BJ (cell line): ENCODE data around the gene DHCR24. TPM values are rescaled to one million over a fixed set of nuclear protein-coding genes. Genes with fewer than 3 reads are reported as not detected.
"Not testable (repeated sequence)": the region's sequence is repeated elsewhere in the genome, so short reads cannot be mapped to it uniquely, and the experiment has no call there.

ENCODE experiments used
- CTCF ChIA-PET: fragments of 350-600 bp; formaldehyde crosslinking; extraction: SDS; loops from one replicate; lab custom pipeline; 2021; ENCODE audit warnings: antibody characterized with exemption, inconsistent platforms; lab: Yijun Ruan, JAX
- POLR2A ChIA-PET: fragments of 300-600 bp; sonication (Branson Sonifier 250); formaldehyde crosslinking; extraction: SDS; loops from one replicate; lab custom pipeline; 2021; ENCODE audit warnings: antibody characterized with exemption; lab: Charles Lee
- DNase-seq: peaks from one replicate; pipeline ENCODE4 v3.0.0-alpha.2; 2011; ENCODE audit warnings: low read depth
- H3K27me3 ChIP-seq: 2 replicates; pipeline ENCODE4 v1.6.0; 2011; ENCODE audit warnings: low read length; ENCODE audit not compliant: control insufficient read depth, insufficient read depth
- H3K36me3 ChIP-seq: 2 replicates; pipeline ENCODE4 v1.5.1; 2011; ENCODE audit warnings: low read length; ENCODE audit not compliant: control insufficient read depth, insufficient read depth
- H3K4me3 ChIP-seq: 2 replicates; pipeline ENCODE4 v1.5.1; 2011; ENCODE audit warnings: low read depth, mild to moderate bottlenecking, control low read depth, low read length
- CTCF ChIP-seq: IDR thresholded peaks from 2 replicates; pipeline ENCODE4 v1.5.1; 2011; ENCODE audit warnings: low read depth, mild to moderate bottlenecking, control low read depth, inconsistent platforms, low read length, moderate library complexity; ENCODE audit not compliant: insufficient read depth
- polyA plus RNA-seq: library from polyadenylated mRNA; depleted of rRNA; stranded (reverse); fragments of >200 nt; gene quantifications from 2 replicates; pipeline ENCODE4 v1.2.3, GENCODE V29; 2011

DHCR24 gene
- polyA plus RNA-seq, 1 experiment: 75.0 TPM

- CTCF ChIA-PET: interaction anchor here (0.7 to 1.0 kb wide), 3 partner anchors 10 to 61 kb away, joined by 3 to 5 read pairs (median 3); no protein-coding TSS in a partner anchor
- no peak for DNase-seq
These were observed 3.5 kb downstream of the DHCR24 start for GRCh38 chr1:54883349-54884102.

GRCh38 chr1:54882519-54882918 lies 4.5 kb downstream of the DHCR24 start:
- TF ChIP-seq CTCF: no peak
- Histone ChIP-seq H3K27me3 (no peaks in the 10 kb centered on the region), H3K4me3 (no peak overlapping the region), H3K36me3 (no peaks in the 10 kb centered on the region)
- no peak for DNase-seq
- CTCF ChIA-PET: interaction anchor here (1.0 kb wide), 1 partner anchor 9 kb away, joined by 5 read pairs; no protein-coding TSS in a partner anchor
- POLR2A ChIA-PET: no interaction called here

More at GRCh38 chr1:54883349-54884102, 3.5 kb downstream of the DHCR24 start:
- no peak for TF ChIP-seq CTCF
- H3K27me3 ChIP-seq: no peaks in the 10 kb centered on the region
- no peaks in the 10 kb centered on the region for H3K36me3 ChIP-seq
- H3K4me3 ChIP-seq: no peak overlapping the region
- POLR2A ChIA-PET: no interaction called here

- H3K36me3 ChIP-seq, H3K4me3 ChIP-seq, H3K27me3 ChIP-seq, DNase-seq, POLR2A ChIA-PET: not testable (repeated sequence)
- CTCF ChIA-PET: interaction anchor here (1.6 kb wide), 1 partner anchor 58 kb away, joined by 3 read pairs; no protein-coding TSS in a partner anchor
These were observed 5.4 kb downstream of the DHCR24 start for GRCh38 chr1:54881604-54882003.

GRCh38 chr1:54879872-54880271 lies 7.1 kb downstream of the DHCR24 start:
- Histone ChIP-seq H3K36me3 (peaks cover 4% of the 10 kb centered on the region), H3K4me3 (no peak overlapping the region), H3K27me3 (no peaks in the 10 kb centered on the region)
- no peak for DNase-seq
- CTCF ChIA-PET: interaction anchor here (0.7 to 1.5 kb wide), 3 partner anchors 8 to 65 kb away, joined by 3 to 7 read pairs (median 3); no protein-coding TSS in a partner anchor
- POLR2A ChIA-PET: no interaction called here
- TF ChIP-seq CTCF: no peak

- no peaks in the 10 kb centered on the region for H3K27me3 ChIP-seq
- no peak for DNase-seq
- peaks cover 11% of the 10 kb centered on the region for H3K36me3 ChIP-seq
- H3K4me3 ChIP-seq: no peak overlapping the region
- ChIA-PET CTCF (interaction anchor here (1.0 to 1.1 kb wide), 2 partner anchors 28 to 74 kb away, joined by 3 read pairs; no protein-coding TSS in a partner anchor), POLR2A (no interaction called here)
- no peak for TF ChIP-seq CTCF
These were observed 10.2 kb downstream of the DHCR24 start for GRCh38 chr1:54876814-54877213.
